Mammary epithelial cell (primary cell): Measurements from ENCODE around the gene EME1.

Experiments
- EZH2 ChIP-seq: IDR thresholded peaks from 2 replicates; pipeline ENCODE4 v1.6.1; 2012; ENCODE audit warnings: low read length, inconsistent platforms, borderline replicate concordance
- TF ChIP-seq, protein P1 (sequence below), 2 donors: IDR thresholded peaks in 1 of 2; conservative IDR thresholded peaks in 1 of 2; 2 replicates each; pipeline ENCODE4 v1.5.1; 2011 to 2012; ENCODE audit warnings: inconsistent platforms in 2 of 2, low read length in 2 of 2, mild to moderate bottlenecking in 2 of 2, control low read depth in 1 of 2, low read depth in 1 of 2; ENCODE audit not compliant: insufficient read depth in 1 of 2; ENCODE audit errors: extremely low read depth in 1 of 2

DNA sequence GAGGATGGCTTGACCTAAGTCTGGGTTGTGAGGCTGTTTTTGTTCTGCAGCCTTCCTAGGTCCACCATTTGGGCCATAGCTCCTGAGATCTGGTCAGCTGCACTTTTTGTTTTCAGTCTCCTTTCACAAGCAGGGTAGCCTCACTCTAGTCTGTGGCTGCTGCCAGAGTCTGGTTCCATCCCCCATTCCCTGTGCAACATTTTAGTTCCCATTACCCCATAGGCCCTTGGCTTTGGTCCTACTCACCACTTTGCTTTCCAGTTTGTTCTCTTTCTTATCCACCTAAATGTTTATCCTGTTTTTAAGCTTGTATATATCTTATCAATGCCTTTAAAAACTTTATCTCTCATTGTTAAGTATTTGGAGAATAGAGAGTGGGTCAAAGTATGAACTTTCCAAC lies 33.6 kb upstream of the EME1 start:
- TF ChIP-seq, protein P1, sequence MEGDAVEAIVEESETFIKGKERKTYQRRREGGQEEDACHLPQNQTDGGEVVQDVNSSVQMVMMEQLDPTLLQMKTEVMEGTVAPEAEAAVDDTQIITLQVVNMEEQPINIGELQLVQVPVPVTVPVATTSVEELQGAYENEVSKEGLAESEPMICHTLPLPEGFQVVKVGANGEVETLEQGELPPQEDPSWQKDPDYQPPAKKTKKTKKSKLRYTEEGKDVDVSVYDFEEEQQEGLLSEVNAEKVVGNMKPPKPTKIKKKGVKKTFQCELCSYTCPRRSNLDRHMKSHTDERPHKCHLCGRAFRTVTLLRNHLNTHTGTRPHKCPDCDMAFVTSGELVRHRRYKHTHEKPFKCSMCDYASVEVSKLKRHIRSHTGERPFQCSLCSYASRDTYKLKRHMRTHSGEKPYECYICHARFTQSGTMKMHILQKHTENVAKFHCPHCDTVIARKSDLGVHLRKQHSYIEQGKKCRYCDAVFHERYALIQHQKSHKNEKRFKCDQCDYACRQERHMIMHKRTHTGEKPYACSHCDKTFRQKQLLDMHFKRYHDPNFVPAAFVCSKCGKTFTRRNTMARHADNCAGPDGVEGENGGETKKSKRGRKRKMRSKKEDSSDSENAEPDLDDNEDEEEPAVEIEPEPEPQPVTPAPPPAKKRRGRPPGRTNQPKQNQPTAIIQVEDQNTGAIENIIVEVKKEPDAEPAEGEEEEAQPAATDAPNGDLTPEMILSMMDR (conservative IDR thresholded peaks at IDR 0.05 in 1 of 2, IDR thresholded peaks at IDR 0.05 in 1 of 2; ENCODE audit: extremely low read depth in 1 of 2, insufficient read depth in 1 of 2, low read depth in 1 of 2, low read length in 2 of 2): no peak
- no peak for TF ChIP-seq EZH2
